GM12864 (cell line): Measurements from ENCODE around the gene PLA2G15.

Experiments used
- DNase-seq: peaks from one replicate; pipeline ENCODE4 v3.0.0-alpha.2; 2011; ENCODE audit warnings: low read depth
- H3K4me3 ChIP-seq: 2 replicates; pipeline ENCODE4 v1.5.1; 2011; ENCODE audit warnings: mild to moderate bottlenecking, low read depth, low read length, control low read depth
- CTCF ChIP-seq: IDR thresholded peaks from 2 replicates; pipeline ENCODE4 v1.5.1; 2011; ENCODE audit warnings: low read depth, mild to moderate bottlenecking, moderate library complexity, low read length, control low read depth, inconsistent platforms; ENCODE audit errors: missing control alignments

PLA2G15 gene

GRCh38 chr16:68310437-68310773 is 65.2 kb downstream of the PLA2G15 start:
- no peak for DNase-seq
- TF ChIP-seq CTCF, result no peak
- peak overlapping the region; percentile 97 for H3K4me3 ChIP-seq
